ENCODE measurements around the gene HHAT.

GRCh38 chr1:210573141-210573540 lies 244.4 kb downstream of the HHAT start:
- TF ChIP-seq, protein P1, sequence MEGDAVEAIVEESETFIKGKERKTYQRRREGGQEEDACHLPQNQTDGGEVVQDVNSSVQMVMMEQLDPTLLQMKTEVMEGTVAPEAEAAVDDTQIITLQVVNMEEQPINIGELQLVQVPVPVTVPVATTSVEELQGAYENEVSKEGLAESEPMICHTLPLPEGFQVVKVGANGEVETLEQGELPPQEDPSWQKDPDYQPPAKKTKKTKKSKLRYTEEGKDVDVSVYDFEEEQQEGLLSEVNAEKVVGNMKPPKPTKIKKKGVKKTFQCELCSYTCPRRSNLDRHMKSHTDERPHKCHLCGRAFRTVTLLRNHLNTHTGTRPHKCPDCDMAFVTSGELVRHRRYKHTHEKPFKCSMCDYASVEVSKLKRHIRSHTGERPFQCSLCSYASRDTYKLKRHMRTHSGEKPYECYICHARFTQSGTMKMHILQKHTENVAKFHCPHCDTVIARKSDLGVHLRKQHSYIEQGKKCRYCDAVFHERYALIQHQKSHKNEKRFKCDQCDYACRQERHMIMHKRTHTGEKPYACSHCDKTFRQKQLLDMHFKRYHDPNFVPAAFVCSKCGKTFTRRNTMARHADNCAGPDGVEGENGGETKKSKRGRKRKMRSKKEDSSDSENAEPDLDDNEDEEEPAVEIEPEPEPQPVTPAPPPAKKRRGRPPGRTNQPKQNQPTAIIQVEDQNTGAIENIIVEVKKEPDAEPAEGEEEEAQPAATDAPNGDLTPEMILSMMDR (conservative IDR thresholded peaks at IDR 0.05; ENCODE audit: low read length): no peak
- no peak for TF ChIP-seq EZH2phosphoT487 (IDR thresholded peaks at IDR 0.05; ENCODE audit: borderline replicate concordance)

All from Loucy (cell line).